ENCODE results near the gene FATE1.

The FATE1 gene

DNA sequence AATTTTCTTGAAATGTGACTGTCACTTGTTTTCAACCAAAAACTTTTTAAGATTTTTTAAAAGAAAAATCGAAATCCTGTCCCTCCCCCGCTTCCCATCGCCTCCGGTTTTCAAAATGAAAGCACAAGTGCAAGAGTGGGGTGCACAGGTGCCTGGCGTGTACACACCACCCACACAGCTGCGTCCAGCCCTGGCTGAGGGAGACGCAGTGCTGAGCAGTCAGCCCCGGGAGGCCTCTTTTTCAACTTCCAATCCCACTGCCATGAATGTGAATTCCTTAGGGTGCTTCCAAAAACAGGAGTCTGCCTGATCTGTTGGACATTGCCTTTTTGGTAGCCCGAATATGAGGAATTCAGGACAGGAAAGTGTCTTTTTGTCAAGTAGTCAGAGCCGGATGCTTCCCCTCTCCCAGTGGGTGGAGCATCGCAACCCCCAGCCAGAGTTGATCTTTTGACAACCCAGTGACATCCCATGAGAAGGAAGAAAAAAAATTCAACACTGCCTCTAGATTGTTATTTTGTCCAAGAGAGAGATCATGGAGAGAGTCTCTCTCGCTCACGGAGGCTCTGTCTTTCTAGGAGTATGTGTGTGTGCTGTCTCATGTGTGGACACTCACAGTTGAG is 11.7 kb upstream of the FATE1 start:
- no peak for DNase-seq (ENCODE audit: low spot score)

DNA sequence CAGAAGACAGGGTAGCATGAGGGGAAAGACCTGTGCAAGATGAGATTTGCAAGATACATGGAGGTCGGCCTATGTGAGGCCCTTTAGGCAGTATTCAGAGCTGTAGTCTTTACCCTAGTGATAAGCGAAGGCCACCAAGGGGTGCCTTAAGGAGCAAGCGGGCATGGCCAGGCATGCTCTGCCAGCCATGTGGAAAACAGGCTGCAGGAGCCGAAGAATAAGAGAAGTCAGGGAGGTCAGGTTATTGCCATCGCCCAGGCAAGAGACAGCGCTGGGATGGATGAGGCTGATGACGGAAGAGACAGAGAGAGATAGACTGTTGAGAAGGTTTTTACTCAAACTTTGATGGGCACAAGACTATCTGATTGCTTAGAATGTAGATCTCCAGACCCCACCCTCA is 7.0 kb upstream of the FATE1 start:
- DNase-seq (ENCODE audit: low spot score) = no peak

DNA sequence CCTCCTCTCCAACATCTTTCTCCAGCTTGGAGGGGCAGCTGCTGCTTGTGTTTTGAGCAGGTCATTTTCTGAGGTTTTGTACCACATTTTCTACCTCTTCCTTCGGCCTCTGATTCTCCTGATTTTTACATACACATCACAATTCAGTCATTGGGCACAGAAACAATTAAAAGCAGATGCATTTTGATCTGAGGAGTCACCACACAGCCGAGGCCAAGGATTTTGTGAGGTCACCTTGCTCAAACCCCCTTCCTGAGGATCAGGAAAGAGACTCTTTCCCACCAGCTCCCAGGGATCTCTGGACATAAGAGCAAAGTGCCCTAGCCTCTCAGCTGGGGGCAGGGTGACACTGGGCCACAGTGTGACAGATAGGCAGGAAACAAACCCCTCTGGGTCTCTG is 5.4 kb upstream of the FATE1 start:
- no peak for DNase-seq (ENCODE audit: low spot score)

DNA sequence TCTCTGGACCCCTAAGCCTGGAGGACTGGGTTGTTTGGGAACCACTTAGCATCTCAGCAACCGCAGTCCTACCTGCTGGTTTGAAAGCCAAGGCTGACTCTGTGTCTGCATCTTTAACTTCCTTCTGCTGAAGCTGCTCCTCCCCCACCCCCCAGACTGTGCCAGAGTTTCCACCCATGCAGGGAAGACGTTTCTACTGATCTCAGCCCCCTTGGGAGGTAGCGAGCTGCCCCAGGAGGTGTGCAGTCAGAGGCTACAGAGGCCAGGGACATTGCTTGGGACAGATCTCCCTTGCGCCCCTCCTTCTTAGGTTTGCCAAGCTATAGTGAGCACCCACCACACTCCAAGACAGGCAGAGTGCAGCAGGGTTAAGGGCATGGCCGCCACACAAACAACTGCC is 4.7 kb upstream of the FATE1 start:
- DNase-seq (ENCODE audit: low spot score) = no peak

DNA sequence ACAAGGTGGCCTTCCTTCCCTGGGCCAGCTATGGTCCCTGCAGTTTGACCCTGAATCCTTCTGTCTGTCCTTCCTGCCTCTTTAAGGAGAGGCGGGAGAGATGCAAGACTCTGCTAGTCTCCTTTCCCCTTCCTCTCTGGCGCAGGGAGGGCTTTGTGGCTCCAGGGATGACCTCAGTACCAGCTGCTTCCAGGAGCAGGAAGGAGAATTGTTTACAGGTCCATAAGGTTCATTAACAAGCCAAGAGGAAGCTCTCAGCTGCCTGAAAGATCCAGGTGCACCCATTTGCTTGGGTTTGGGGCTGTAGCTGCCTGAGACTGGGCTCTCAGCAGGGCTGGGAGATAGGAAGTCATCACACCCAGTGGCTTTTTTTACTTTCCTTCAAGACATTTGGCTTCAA is 4.0 kb upstream of the FATE1 start:
- no peak for DNase-seq (ENCODE audit: low spot score)

DNA sequence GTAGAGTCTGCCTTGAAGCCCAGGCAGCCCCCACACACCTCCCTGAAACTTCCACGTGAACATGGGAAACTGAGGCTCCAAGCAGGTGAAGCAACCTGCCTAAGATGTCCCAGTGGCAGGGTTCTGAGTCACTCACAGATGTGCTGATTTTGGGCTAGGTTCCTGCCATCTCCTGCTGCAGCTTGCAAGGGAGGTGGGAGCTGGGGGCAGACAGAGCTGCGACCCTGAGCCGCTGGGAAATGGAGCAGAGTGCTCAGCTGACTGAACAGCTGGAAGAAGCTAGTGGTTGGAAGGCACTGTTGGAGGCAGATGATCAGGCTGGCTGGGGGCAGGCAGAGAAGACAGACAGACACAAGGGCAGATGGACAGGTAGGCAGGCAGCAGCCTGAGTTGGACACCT is 3.6 kb upstream of the FATE1 start:
- no peak for DNase-seq (ENCODE audit: low spot score)

DNA sequence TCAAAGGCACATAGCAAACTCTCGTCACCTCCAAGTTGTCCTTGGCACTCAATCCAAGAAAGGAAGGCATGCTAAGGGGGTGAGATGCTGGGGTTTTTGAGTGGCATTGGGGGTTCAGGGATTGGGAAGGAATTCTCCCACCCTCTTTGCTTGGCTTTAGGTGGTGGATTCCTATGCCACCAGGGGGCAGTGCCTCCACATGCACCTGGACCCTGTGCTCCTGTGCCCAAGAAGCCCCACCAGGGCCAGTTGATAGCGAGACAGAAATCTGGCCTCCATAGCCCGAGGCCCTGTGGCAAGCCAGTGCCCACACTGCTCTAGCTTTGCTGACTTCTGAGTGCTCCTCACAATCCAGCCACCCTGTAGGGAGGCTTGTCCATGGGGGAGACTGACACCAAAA is 2.0 kb upstream of the FATE1 start:
- DNase-seq (ENCODE audit: low spot score) = no peak

DNA sequence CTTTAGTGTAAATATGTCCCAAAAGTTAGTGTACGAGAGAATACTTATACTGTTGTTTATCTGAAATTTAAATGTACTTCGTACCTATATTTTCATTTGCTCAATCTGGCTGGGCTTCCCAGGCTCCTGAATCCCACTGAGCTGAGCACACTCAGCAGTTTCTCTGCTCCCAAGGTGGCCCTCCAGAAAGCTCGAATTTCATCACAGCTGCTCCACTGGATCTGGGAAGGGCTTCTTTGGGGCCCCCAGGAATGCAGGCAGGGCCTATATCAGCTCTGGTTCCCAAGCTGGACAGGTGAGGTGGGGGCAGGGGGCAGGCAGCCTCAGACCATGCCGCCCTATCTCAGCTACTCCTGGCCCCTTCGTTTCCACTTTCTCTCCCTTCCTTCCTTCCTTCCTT is 1.5 kb upstream of the FATE1 start:
- no peak for DNase-seq (ENCODE audit: low spot score)

DNA sequence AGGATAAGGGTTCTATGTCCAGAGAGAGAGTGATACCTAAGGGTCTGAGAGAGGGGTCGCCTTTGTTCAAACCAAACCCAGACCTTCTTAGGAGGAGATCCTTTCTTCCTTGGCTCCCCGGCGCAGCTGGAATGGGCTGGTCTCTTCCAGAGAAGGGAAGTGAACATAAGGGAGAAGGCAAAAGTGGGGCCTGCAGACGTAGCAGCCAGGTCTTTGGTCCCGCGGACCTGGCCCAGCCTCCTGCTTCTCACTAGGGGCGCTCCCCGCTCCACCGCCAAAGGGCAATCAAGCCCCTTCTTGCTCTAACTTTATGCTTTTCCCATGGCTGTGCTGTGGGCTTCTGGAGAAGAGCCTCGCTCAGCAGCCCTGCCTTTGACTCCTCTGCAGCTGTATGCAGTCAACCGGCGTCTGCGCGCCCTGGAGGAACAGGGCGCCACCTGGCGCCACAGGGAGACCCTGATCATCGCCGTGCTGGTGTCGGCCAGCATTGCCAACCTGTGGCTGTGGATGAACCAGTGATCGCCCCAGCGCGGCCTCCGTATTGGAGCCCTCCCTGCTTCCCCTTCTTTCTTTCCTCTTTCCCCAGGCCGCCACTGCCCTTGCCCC is 6.5 kb downstream of the FATE1 start:
- DNase-seq (ENCODE audit: low spot score) = no peak

DNA sequence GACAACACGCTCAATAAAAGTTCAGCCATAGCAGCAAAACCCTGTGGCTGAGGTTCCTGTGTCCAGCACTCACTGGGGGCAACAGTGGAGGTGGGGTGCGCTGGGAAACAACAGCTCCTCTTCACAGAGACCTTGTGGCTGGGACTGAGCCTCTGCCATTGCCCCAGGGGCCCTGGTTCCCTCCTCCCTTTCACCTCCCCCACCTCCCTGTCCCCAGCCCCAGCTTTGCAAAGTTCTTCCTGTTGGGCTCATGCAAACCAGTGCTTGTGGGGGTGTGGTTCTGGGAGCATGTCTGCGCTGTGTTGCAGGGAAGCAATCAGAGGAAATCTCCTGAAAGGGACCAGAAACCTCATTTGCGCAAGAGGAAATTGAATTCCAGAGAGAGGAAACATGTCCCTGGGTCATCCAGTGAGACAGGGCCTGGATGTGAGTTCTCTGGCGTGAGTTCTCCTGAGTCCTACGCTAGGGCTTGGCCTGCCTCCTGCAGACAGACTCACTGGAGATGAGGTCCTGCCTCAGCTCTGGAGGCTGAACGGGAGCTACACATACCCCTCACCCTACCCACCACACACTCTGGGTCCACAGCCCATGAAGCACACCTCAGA is 7.4 kb downstream of the FATE1 start:
- DNase-seq (ENCODE audit: low spot score) = no peak

DNA sequence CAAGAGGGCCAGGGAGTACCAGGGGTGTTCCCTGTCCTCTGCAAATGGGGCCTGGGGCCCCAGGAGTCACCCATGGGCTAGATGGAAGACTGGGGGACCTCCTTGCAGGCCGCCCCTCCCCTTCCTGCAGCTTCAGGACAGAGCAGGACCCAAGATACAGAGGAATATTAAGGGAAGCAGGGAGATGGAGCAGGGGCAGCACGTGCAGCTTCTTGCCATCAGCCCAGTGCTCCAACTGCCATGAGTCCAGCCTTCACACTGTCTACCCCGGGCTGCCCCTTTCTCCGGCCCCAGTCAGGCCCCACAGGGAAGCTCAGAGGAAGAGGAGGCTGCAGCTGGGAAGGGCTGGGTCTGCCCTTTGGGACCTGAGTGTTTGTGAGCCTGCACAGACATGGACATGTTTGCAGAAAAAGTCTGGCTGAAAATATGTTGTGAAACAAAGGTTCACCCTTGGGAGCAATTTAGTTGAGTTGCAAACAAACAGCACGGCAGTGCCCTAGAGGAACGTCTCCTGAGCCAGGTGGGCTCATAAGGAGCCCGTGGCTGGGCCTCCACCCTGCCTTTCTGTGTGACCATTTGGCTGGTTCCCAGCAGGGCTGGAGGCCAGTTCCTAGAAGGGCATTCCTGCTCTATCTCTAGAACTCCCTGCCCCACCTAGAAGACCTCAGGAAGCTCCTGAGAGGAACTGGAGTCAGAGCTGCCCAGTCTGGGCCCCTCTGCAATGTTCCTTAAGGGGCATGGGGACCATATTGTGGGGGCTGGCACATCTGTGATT is 8.9 kb downstream of the FATE1 start:
- no peak for DNase-seq (ENCODE audit: low spot score)

DNA sequence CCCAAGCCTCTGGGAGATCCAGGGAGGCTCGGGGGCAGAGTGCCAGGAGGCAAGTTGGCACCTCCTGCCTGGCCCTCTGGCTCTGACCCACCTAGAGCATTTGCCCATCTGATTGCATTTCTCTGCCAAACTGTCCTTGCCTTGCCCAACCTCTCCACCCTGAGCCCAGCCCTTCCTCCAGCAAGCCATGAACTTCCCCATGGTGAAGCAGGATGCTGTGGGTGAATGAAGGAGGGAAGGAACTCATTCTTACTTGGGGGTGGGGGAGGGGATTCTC is 9.4 kb downstream of the FATE1 start:
- DNase-seq (ENCODE audit: low spot score) = no peak

DNA sequence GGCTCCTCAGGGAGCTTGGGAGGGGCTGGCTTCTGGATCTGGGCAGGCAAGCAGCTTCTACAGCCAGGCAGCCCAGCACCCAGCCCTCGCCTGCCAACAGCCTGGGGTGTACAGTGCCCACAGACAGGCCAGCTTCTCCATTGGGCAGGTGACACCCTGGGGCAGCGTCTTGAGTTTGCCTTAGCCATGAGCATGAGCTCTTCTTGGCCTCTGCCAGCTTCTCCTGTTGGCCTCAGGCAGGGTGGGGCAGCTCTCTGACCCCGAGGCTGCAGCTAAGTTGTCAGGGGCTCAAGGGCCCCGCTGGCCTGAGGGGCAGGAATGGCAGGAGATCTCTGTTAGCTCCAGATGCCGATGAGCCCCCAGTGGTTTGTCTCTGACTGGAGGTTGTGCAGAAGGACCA is 10.9 kb downstream of the FATE1 start:
- DNase-seq (ENCODE audit: low spot score) = no peak

DNA sequence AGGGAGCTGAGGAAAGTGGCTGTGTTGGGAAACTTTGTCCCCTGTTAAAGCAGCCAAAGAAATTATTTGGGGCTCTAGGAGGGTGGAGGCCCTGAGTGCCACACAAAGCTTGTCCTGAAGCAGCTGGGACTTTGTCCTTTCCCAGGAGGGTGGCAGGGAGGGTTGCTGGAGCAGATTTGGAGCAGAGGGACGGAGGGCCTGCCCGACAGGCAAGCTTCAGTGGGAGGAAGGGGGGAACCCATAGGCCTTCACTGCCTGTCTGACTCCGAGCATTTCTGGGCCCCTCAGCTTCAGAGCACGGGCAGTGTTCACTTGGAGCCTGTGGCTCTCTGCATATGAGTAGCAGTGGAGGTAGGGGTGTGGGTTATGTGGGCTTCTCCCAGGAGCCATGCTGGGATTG is 11.5 kb downstream of the FATE1 start:
- no peak for DNase-seq (ENCODE audit: low spot score)

DNA sequence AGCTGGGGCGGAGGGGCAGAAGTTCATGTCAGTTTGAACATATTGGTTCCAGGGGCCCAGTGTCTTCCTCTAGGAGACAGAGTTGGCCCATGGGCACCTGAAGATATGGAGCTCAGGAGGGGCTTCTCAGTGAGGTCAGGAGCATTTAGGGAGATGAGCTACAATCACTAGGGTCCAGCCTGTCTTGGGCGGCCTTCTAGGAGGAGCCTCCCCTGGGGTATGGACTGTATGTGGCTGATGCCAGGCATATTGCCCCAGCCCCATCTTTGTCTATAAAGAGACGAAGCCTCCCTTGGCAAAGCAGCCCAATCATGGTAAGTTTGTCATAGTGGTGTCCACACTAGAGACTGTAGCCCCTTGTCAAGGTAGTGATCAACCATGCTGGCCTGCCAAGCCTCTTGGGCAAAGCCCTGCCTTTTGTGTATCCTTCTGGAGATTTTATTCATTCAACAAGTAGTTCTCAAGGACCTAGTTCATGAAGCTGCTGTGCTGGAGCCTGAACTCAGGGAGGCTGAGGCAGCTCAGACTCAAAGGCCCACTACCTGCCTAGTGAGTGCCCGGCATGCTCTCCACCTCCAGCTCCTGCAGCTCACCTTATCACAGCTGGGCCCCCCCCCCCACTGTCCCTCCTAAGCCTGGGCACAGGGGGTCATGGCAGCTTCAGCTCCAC is 13.4 kb downstream of the FATE1 start:
- DNase-seq (ENCODE audit: low spot score) = no peak

DNA sequence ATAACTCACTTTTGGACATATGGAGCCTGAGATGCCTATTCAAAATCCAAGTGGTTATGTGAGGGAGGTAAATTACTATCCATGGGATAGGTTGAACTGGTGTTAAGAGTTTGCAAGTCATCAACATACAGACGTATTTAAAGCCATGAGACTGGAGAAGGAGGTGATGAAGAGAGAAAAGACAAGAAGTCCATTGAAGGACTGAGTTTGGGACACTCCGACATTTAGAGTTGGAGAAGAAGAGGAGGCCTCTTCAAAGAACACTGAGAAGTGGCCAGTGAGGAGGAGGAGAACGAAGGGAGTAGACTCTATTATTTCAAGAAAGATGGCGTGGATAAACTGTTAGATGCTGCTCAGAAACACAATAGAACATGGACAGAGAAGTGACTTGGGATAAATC is 18.6 kb downstream of the FATE1 start, which contains the start of gene CNGA2:
Gene CNGA2, plus strand, starts transcription at position 301 of the 400 bp plus-strand sequence. CDS start 3,738 bp downstream, outside the sequence.
- DNase-seq (ENCODE audit: low spot score) = no peak

DNA sequence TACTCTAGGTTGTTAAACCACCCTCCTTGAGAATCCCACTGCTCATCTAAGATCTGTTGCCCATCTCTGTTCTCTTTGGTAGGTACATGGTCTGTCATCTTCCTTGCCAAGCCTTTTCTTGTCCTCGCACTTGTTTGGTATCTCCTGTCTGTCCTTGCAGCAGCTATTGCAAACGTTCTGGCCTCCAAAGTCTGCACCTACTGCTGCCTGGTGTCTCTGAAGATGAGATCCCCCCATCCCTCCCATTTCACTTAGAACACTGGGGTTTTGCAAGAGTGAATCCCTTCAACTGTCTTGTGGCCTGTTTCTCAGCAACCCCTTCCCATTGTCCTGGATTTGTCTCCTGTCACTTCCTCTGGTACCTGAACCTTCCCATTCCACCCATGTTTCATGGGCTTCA is 19.4 kb downstream of the FATE1 start:
- DNase-seq (ENCODE audit: low spot score) = no peak

DNA sequence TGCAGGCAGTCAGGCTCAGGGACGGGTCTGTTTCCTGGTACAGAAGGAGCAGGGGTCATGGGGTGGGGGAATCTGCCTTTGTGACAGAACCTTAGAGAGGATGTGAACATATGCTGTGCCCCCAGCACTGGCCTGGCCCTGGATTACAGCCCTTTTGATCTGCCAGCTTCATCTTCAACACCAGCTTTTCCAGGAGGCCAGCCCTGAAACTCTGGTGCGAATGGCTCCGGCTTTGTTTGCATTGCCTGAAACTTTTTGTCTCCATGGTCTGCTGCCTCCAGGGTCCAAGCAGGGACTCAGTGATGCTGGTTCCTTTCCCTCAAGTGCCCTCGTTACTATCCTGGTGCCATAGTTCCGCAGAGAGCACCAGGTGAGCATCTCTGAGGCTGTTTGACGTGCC is 20.9 kb downstream of the FATE1 start:
- DNase-seq (ENCODE audit: low spot score) = no peak

DNA sequence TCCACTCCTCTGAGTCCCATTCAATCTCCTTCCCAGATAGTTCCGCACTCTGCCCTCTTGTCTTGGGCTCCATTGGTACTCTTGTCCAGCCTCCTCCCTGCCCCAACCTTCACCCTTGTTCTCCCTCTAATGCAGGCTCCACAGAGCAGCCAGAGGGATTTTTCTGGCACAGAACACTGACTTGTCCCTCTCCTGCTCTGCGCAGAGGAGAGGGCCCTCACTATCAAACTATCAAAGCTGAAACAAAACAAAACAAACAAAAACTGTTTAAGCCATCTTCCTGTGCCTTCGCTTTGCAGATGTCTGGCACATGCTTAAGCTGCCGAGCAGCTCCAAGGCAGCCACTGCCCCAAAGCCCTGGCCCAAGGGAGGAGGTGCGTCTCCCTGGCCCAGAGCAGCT is 21.7 kb downstream of the FATE1 start:
- no peak for DNase-seq (ENCODE audit: low spot score)

DNA sequence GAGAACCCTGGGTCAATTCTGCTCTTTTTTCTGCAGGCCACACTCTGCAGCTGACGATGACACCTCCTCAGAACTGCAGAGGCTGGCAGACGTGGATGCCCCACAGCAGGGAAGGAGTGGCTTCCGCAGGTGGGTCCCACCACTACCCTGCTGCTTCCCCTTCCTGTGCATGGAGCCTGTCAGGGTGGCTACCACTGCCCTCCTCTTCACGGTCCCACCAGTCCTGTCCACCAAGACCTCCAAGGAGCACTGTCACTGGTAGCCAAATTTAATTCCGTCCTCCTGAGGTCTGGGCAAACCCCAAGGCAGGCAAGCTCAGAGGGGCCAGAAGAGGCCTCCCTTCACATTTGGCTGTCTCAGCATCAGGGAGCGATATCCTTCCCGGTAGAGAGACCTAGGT is 22.9 kb downstream of the FATE1 start:
- no peak for DNase-seq (ENCODE audit: low spot score)

DNA sequence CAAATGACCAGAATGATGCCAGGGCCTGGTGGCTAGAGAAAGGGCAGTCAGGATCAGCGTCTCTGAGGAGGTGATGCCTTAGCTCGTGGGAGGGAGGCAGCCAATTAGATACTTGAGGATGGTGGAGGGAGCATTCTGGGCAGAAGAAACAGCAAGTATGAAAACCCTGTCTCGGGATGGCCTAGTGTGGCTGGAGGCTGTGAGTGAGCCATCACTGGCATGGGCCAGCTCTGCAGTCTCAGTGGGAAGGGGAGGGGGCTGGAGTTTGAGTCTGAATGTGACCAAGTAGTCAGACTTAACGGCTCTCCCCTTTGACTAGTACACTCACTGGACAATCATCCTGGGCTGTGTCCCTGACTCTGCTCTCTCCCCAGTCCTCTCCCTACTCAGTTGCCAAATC is 25.8 kb downstream of the FATE1 start:
- DNase-seq (ENCODE audit: low spot score) = no peak

DNA sequence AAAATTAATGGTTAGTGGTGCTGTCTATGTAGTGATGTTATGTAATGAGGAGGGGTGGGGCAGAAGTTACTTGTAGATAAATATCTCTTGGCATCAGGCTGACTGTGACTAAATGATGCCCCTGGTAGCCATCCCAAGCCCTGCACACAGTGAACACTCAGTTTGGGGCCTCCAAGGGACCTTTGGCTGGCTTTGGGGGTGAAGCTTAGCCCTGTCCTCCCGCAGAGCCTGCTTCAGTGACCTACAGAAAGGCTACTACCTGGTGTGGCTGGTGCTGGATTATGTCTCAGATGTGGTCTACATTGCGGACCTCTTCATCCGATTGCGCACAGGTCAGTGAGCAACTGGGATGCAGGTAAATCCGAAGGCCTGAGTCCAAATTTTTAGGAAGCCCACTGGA is 26.5 kb downstream of the FATE1 start:
- no peak for DNase-seq (ENCODE audit: low spot score)
